ENCODE results near the gene MAP2K6. TPM values are rescaled to one million over a fixed set of nuclear protein-coding genes. Genes with fewer than 3 reads are reported as not detected.

Gene MAP2K6
- total RNA-seq, 1 donor from 2014 or later, result 39.9 TPM

- no peak for DNase-seq
These were observed 120.6 kb downstream of the MAP2K6 start for GRCh38 chr17:69535016-69535570.

- no peak for DNase-seq
These were observed 124.3 kb downstream of the MAP2K6 start for GRCh38 chr17:69538795-69539194.

- no peak for DNase-seq
These were observed 124.8 kb downstream of the MAP2K6 start for GRCh38 chr17:69539274-69539673.

- no peak for DNase-seq
These were observed 125.4 kb downstream of the MAP2K6 start for GRCh38 chr17:69539781-69540319.

- DNase-seq, result no peak
These were observed 125.9 kb downstream of the MAP2K6 start for GRCh38 chr17:69540356-69540755.

GRCh38 chr17:69547230-69547629, 132.7 kb downstream of the MAP2K6 start:
- no peak for DNase-seq

GRCh38 chr17:69547947-69548346, 133.4 kb downstream of the MAP2K6 start:
- no peak for DNase-seq

GRCh38 chr17:69551212-69552010, 136.9 kb downstream of the MAP2K6 start:
- DNase-seq, result no peak

GRCh38 chr17:69552986-69553667, 138.6 kb downstream of the MAP2K6 start:
- no peak for DNase-seq

- DNase-seq, result no peak
These were observed 140.6 kb downstream of the MAP2K6 start for GRCh38 chr17:69555056-69555455.

GRCh38 chr17:69557339-69557738, 142.8 kb downstream of the MAP2K6 start:
- no peak for DNase-seq

GRCh38 chr17:69558796-69559195, 144.3 kb downstream of the MAP2K6 start:
- no peak for DNase-seq

- no peak for DNase-seq
These were observed 146.5 kb downstream of the MAP2K6 start for GRCh38 chr17:69560987-69561441.

- no peak for DNase-seq
These were observed 147.0 kb downstream of the MAP2K6 start for GRCh38 chr17:69561462-69561861.

- no peak for DNase-seq
These were observed 150.9 kb downstream of the MAP2K6 start for GRCh38 chr17:69565447-69565846.

GRCh38 chr17:69567130-69567529, 152.6 kb downstream of the MAP2K6 start:
- no peak for DNase-seq

- DNase-seq, result no peak
These were observed 158.2 kb downstream of the MAP2K6 start for GRCh38 chr17:69572747-69573146.

- DNase-seq, result no peak
These were observed 158.9 kb downstream of the MAP2K6 start for GRCh38 chr17:69573396-69573795.

- DNase-seq, result no peak
These were observed 160.0 kb downstream of the MAP2K6 start for GRCh38 chr17:69574257-69575197.

GRCh38 chr17:69575346-69575761, 160.9 kb downstream of the MAP2K6 start:
- no peak for DNase-seq

GRCh38 chr17:69577098-69577497, 162.6 kb downstream of the MAP2K6 start:
- no peak for DNase-seq

- DNase-seq, result no peak
These were observed 164.0 kb downstream of the MAP2K6 start for GRCh38 chr17:69578385-69578936.
